ENCODE measurements around the gene WFDC13. TPM values are rescaled to one million over a fixed set of nuclear protein-coding genes. Genes with fewer than 3 reads are reported as not detected.

The WFDC13 gene
- total RNA-seq, 2 donors from 2014 or later: not detected

GRCh38 chr20:45742596-45742995 is 40.8 kb downstream of the WFDC13 start:
- H3K36me3 ChIP-seq (replicated peaks in 1 of 2; ENCODE audit: insufficient read depth in 1 of 2, low read depth in 2 of 2): no peaks in the 10 kb centered on the region
- H3K4me3 ChIP-seq: no peak overlapping the region
- intact Hi-C loops (cut with DNase I): no loop called here
- H3K4me1 ChIP-seq: no peaks in the 10 kb centered on the region
- 80 to 81% methylated on average over 4 of the region's 4 CpGs for WGBS, 2 donors
- ATAC-seq (no peak), DNase-seq (no peak)
- H3K9me3 ChIP-seq: no peaks in the 10 kb centered on the region
- no peaks in the 10 kb centered on the region for H3K27me3 ChIP-seq
- TF ChIP-seq, protein P1, sequence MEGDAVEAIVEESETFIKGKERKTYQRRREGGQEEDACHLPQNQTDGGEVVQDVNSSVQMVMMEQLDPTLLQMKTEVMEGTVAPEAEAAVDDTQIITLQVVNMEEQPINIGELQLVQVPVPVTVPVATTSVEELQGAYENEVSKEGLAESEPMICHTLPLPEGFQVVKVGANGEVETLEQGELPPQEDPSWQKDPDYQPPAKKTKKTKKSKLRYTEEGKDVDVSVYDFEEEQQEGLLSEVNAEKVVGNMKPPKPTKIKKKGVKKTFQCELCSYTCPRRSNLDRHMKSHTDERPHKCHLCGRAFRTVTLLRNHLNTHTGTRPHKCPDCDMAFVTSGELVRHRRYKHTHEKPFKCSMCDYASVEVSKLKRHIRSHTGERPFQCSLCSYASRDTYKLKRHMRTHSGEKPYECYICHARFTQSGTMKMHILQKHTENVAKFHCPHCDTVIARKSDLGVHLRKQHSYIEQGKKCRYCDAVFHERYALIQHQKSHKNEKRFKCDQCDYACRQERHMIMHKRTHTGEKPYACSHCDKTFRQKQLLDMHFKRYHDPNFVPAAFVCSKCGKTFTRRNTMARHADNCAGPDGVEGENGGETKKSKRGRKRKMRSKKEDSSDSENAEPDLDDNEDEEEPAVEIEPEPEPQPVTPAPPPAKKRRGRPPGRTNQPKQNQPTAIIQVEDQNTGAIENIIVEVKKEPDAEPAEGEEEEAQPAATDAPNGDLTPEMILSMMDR (IDR thresholded peaks at IDR 0.05): no peak
- no peak for TF ChIP-seq POLR2A (IDR thresholded peaks at IDR 0.05)
- H3K27ac ChIP-seq: no peak overlapping the region

GRCh38 chr20:45745015-45745414 is 43.2 kb downstream of the WFDC13 start:
- Histone ChIP-seq H3K4me3 (no peak overlapping the region), H3K36me3 (replicated peaks in 1 of 2; ENCODE audit: insufficient read depth in 1 of 2, low read depth in 2 of 2) (no peaks in the 10 kb centered on the region), H3K27me3 (no peaks in the 10 kb centered on the region), H3K27ac (no peak overlapping the region), H3K4me1 (no peaks in the 10 kb centered on the region), H3K9me3 (no peaks in the 10 kb centered on the region)
- intact Hi-C loops (cut with DNase I): no loop called here
- no peak for DNase-seq
- ATAC-seq: no peak
- TF ChIP-seq, protein P1 (IDR thresholded peaks at IDR 0.05): no peak
- no peak for TF ChIP-seq POLR2A (IDR thresholded peaks at IDR 0.05)

GRCh38 chr20:45751721-45752120 is 49.9 kb downstream of the WFDC13 start:
- TF ChIP-seq POLR2A (IDR thresholded peaks at IDR 0.05): no peak
- TF ChIP-seq, protein P1 (IDR thresholded peaks at IDR 0.05): no peak
- Histone ChIP-seq H3K27me3 (no peaks in the 10 kb centered on the region), H3K36me3 (replicated peaks in 1 of 2; ENCODE audit: insufficient read depth in 1 of 2, low read depth in 2 of 2) (no peaks in the 10 kb centered on the region), H3K4me1 (no peaks in the 10 kb centered on the region), H3K4me3 (no peak overlapping the region), H3K9me3 (no peaks in the 10 kb centered on the region), H3K27ac (no peak overlapping the region)
- 76 to 82% methylated on average over 1 of the region's 1 CpG for WGBS, 2 donors
- ATAC-seq: no peak
- DNase-seq: no peak
- intact Hi-C loops (cut with DNase I): no loop called here

- H3K36me3 ChIP-seq (replicated peaks in 1 of 2; ENCODE audit: insufficient read depth in 1 of 2, low read depth in 2 of 2): no peaks in the 10 kb centered on the region
- DNase-seq: no peak
- H3K9me3 ChIP-seq: no peaks in the 10 kb centered on the region
- H3K27ac ChIP-seq: no peak overlapping the region
- no peaks in the 10 kb centered on the region for H3K27me3 ChIP-seq
- intact Hi-C loops (cut with DNase I): no loop called here
- 83 to 87% methylated on average over 3 of the region's 3 CpGs for WGBS, 2 donors
- TF ChIP-seq, protein P1 (IDR thresholded peaks at IDR 0.05): no peak
- TF ChIP-seq POLR2A (IDR thresholded peaks at IDR 0.05): no peak
- H3K4me1 ChIP-seq: no peaks in the 10 kb centered on the region
- no peak overlapping the region for H3K4me3 ChIP-seq
- no peak for ATAC-seq
Measured at GRCh38 chr20:45752746-45753145, 50.9 kb downstream of the WFDC13 start.

DNA sequence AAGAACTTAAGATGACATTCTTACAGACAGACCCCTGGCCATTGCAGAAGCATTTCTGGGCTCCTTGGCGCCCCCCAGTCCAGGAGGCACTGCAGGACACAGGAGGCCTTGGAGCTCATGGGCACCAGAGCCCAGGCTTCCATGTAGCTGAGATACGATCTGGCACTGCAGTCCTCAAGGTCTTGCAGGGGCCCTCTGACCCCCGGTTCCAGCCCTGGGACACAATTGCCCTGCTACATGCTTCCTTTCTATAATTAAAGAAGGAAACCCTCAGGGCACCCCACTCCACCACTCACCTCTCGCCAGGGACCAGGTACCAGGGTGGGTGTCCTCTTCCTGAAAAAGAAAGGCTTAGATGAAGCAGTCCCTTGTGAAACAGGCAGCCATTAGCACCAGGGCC is 56.3 kb downstream of the WFDC13 start:
- Histone ChIP-seq H3K9me3 (no peaks in the 10 kb centered on the region), H3K27me3 (no peaks in the 10 kb centered on the region), H3K4me3 (no peak overlapping the region), H3K4me1 (no peaks in the 10 kb centered on the region), H3K36me3 (replicated peaks in 1 of 2; ENCODE audit: insufficient read depth in 1 of 2, low read depth in 2 of 2) (no peaks in the 10 kb centered on the region), H3K27ac (no peak overlapping the region)
- no peak for TF ChIP-seq POLR2A (IDR thresholded peaks at IDR 0.05)
- TF ChIP-seq, protein P1 (IDR thresholded peaks at IDR 0.05): no peak
- intact Hi-C loops (cut with DNase I): no loop called here
- no peak for ATAC-seq
- no peak for DNase-seq
- 70 to 73% methylated on average over 4 of the region's 4 CpGs for WGBS, 2 donors

Small RNA genes lying within 50 kb of the gene (microRNA-seq; reads per million reads assigned to microRNA genes)
- gene MIR3617 (ENCODE audit: borderline number of aligned reads in 2 of 2, borderline replicate concordance in 2 of 2): 0 reads per million in 2 donors

Small RNA genes lying within 50 kb of the gene (small RNA-seq; reads per million reads assigned to genes)
- gene MIR3617 (not detected), gene SPINT5P (not detected)

Other genes starting within 250 kb of the WFDC13 start
- 10 to 100 TPM in 1 of 2 donors, 1 to 10 TPM in 1; 3.0 to 11.9 TPM for gene WFDC2, start 232.3 kb upstream of the WFDC13 start, total RNA-seq
- gene SPINT3, start 186.4 kb upstream of the WFDC13 start, total RNA-seq: not detected
- not detected for gene WFDC6, start 162.6 kb upstream of the WFDC13 start, total RNA-seq
- not detected for gene EPPIN, start 154.6 kb upstream of the WFDC13 start, total RNA-seq
- not detected for gene WFDC8, start 122.8 kb upstream of the WFDC13 start, total RNA-seq
- not detected for gene WFDC10A, start 72.3 kb upstream of the WFDC13 start, total RNA-seq
- gene WFDC9, start 70.8 kb upstream of the WFDC13 start, total RNA-seq: not detected
- not detected for gene WFDC11, start 31.8 kb upstream of the WFDC13 start, total RNA-seq
- not detected for gene WFDC10B, start 3.0 kb downstream of the WFDC13 start, total RNA-seq
- not detected for gene SPINT4, start 20.3 kb downstream of the WFDC13 start, total RNA-seq
- gene WFDC3, start 89.8 kb downstream of the WFDC13 start, total RNA-seq: not detected
- gene DNTTIP1, start 89.9 kb downstream of the WFDC13 start, total RNA-seq: 10 to 100 TPM; 14.8 to 18.9 TPM
- not detected for gene UBE2C, start 110.6 kb downstream of the WFDC13 start, total RNA-seq
- gene TNNC2, start 125.3 kb downstream of the WFDC13 start, total RNA-seq: not detected
- gene SNX21, start 131.8 kb downstream of the WFDC13 start, total RNA-seq: 10 to 100 TPM; 42.8 to 46.5 TPM
- gene ACOT8, start 155.4 kb downstream of the WFDC13 start, total RNA-seq: 10 to 100 TPM; 36.8 to 42.8 TPM
- 1 to 10 TPM; 1.6 to 2.1 TPM for gene ZSWIM3, start 155.6 kb downstream of the WFDC13 start, total RNA-seq
- gene ZSWIM1, start 179.2 kb downstream of the WFDC13 start, total RNA-seq: 1 to 10 TPM; 5.2 to 7.6 TPM
- gene SPATA25, start 185.6 kb downstream of the WFDC13 start, total RNA-seq: 1 to 10 TPM; 1.3 to 2.6 TPM
- gene NEURL2, start 189.2 kb downstream of the WFDC13 start, total RNA-seq: 1 to 10 TPM; 3.3 to 5.2 TPM
- 10 to 100 TPM; 41.0 to 43.8 TPM for gene CTSA, start 189.3 kb downstream of the WFDC13 start, total RNA-seq
- gene PLTP, start 210.1 kb downstream of the WFDC13 start, total RNA-seq: 100 to 1,000 TPM; 109 to 198 TPM
- gene PCIF1, start 232.6 kb downstream of the WFDC13 start, total RNA-seq: 10 to 100 TPM; 20.2 to 28.7 TPM